ENCODE measurements around the gene SPTBN5.
A peak's percentile ranks its signal among the peaks of the same experiment; 100 is the strongest.

Gene SPTBN5

DNA sequence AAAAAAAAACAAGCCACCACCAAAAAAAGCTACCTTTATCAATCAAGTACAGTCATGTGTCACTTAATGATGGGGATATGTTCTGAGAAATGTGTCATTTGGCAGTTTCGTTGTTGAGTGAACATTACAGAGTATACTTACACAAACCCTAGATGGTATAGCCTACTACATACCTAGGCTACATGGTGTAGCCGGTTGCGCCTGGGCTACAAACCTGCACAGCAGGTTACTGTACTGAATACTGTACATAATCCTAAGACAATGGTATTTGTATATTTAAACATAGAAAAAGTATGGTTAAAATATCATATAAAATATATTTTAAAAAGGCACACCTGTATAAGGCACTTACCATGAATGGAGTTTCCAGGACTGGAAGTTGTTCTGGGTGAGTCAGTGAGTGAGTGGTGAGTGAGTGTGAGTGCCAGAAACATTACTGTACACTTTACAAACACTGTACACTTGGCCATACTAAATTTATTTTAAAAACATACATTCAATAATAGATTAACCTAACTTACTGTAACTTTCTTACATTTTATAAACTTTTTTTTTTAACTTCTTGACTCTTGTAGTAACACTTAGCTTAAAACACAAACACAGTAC is 91.9 kb downstream of the SPTBN5 start:
- Histone ChIP-seq H3K36me3 (replicated peaks; ENCODE audit: low read depth, low read length) (peaks cover 9% of the 10 kb centered on the region), H3K9me3 (ENCODE audit: insufficient read depth, low read length) (no peaks in the 10 kb centered on the region), H3K4me3 (ENCODE audit: low read length) (no peak overlapping the region), H3K9ac (ENCODE audit: low read length) (no peak overlapping the region), H3K4me1 (ENCODE audit: low read length) (peaks cover 22% of the 10 kb centered on the region), H4K20me1 (ENCODE audit: insufficient read depth, low read length) (no peaks in the 10 kb centered on the region), H3K27me3 (ENCODE audit: low read depth, low read length) (no peaks in the 10 kb centered on the region), H3K27ac (ENCODE audit: low read length) (no peak overlapping the region), H3K4me2 (ENCODE audit: low read length) (no peak overlapping the region), H3K79me2 (ENCODE audit: low read length) (no peaks in the 10 kb centered on the region), H2AFZ (ENCODE audit: low read depth, low read length) (no peak overlapping the region)
- TF ChIP-seq, protein P1, sequence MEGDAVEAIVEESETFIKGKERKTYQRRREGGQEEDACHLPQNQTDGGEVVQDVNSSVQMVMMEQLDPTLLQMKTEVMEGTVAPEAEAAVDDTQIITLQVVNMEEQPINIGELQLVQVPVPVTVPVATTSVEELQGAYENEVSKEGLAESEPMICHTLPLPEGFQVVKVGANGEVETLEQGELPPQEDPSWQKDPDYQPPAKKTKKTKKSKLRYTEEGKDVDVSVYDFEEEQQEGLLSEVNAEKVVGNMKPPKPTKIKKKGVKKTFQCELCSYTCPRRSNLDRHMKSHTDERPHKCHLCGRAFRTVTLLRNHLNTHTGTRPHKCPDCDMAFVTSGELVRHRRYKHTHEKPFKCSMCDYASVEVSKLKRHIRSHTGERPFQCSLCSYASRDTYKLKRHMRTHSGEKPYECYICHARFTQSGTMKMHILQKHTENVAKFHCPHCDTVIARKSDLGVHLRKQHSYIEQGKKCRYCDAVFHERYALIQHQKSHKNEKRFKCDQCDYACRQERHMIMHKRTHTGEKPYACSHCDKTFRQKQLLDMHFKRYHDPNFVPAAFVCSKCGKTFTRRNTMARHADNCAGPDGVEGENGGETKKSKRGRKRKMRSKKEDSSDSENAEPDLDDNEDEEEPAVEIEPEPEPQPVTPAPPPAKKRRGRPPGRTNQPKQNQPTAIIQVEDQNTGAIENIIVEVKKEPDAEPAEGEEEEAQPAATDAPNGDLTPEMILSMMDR (IDR thresholded peaks at IDR 0.05; ENCODE audit: low read depth, low read length) = no peak
- TF ChIP-seq EZH2phosphoT487 (IDR thresholded peaks at IDR 0.05; ENCODE audit: low read depth) = no peak

DNA sequence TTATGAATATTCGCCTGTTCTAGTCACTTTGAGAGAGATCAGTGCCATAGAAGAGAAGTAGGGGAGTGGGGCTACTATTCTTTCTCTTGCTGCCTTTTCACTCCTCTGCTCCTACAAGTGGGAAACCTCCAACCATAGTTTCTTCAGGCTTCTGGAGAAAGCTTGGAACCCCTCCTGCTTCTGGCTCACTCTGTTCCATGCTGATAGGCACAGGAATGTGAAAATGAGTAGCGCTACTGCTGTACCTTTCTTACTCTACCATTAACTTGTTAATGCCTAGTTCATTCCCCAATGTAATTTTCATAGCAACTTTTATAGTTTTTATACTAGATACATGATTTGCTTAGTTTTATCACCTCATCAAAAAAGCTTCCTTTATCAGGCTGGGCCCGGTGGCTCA is 92.7 kb downstream of the SPTBN5 start:
- H2AFZ ChIP-seq (ENCODE audit: low read depth, low read length) = no peak overlapping the region
- no peak overlapping the region for H3K9ac ChIP-seq (ENCODE audit: low read length)
- H3K36me3 ChIP-seq (replicated peaks; ENCODE audit: low read depth, low read length) = peaks cover 9% of the 10 kb centered on the region
- no peaks in the 10 kb centered on the region for H3K79me2 ChIP-seq (ENCODE audit: low read length)
- no peaks in the 10 kb centered on the region for H3K9me3 ChIP-seq (ENCODE audit: insufficient read depth, low read length)
- H3K27me3 ChIP-seq (ENCODE audit: low read depth, low read length) = no peaks in the 10 kb centered on the region
- no peak overlapping the region for H3K4me3 ChIP-seq (ENCODE audit: low read length)
- H3K27ac ChIP-seq (ENCODE audit: low read length) = no peak overlapping the region
- TF ChIP-seq EZH2phosphoT487 (IDR thresholded peaks at IDR 0.05; ENCODE audit: low read depth) = no peak
- TF ChIP-seq, protein P1 (IDR thresholded peaks at IDR 0.05; ENCODE audit: low read depth, low read length) = no peak
- no peak overlapping the region for H3K4me2 ChIP-seq (ENCODE audit: low read length)
- H4K20me1 ChIP-seq (ENCODE audit: insufficient read depth, low read length) = no peaks in the 10 kb centered on the region
- H3K4me1 ChIP-seq (ENCODE audit: low read length) = peaks cover 30% of the 10 kb centered on the region

DNA sequence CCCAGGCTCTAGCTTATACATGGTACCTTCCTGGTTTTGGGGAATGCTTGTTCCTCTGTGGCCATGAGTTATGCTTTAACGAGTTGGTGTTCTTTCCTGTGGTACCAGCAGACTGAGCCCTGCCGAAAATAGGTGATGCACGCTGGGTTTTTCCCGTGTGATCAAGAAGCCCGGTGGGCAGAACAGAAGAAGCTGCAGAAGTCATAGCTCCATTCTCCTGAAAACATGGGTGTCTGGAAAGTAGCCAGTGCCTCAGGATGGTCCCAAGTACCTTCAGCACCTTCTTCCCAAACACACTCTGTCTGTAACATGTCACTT is 94.4 kb downstream of the SPTBN5 start:
- Histone ChIP-seq H3K4me3 (ENCODE audit: low read length) (no peak overlapping the region), H3K27me3 (ENCODE audit: low read depth, low read length) (no peaks in the 10 kb centered on the region), H3K4me1 (ENCODE audit: low read length) (peaks cover 33% of the 10 kb centered on the region), H2AFZ (ENCODE audit: low read depth, low read length) (no peak overlapping the region), H4K20me1 (ENCODE audit: insufficient read depth, low read length) (no peaks in the 10 kb centered on the region), H3K9ac (ENCODE audit: low read length) (no peak overlapping the region), H3K27ac (ENCODE audit: low read length) (no peak overlapping the region), H3K9me3 (ENCODE audit: insufficient read depth, low read length) (no peaks in the 10 kb centered on the region), H3K79me2 (ENCODE audit: low read length) (no peaks in the 10 kb centered on the region), H3K36me3 (replicated peaks; ENCODE audit: low read depth, low read length) (peaks cover 9% of the 10 kb centered on the region), H3K4me2 (ENCODE audit: low read length) (peak overlapping the region; percentile 4; the same call in 1 of the 2 replicates)
- TF ChIP-seq, protein P1 (IDR thresholded peaks at IDR 0.05; ENCODE audit: low read depth, low read length) = no peak
- TF ChIP-seq EZH2phosphoT487 (IDR thresholded peaks at IDR 0.05; ENCODE audit: low read depth) = no peak

DNA sequence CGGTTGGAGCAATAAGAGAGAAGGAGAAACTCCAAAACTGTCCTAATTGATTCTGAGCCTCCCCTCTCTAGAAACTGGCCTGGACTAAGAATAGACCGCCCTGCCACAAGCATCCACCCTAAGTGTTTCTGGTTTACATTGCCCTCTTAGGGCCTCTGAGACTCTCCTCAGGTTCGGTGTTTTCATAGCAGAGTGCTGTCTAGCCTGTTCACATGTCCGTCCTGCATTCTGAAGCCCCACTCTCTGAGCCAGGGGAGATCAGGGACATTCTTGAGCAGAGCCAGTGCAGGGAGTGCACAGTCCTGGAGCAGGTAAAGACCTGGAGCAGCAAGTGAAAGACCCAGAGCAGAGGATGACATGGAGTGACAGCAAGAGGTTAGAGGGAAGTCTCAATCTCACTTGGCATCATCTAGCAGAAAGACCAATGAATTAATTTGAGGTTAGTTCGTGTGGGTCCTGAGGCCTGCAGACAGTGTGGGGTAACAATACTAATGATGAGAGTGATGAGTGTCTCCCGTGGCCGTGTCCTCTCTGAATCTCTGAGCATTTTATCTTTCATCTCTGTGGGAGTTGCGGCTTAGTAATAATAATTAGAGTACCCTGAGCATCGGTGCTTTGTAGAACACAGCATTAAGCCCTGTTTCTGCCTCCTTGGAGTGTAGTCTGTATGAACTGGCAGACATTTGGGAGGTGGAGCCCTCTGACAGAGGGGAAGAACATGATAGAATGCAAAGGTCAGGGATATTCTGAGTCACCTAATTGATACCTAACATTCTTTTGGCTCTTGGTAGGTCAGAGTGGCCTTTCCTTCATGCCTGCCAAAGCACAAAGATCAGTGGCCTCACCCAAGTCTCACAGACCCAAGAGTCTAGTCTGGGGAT is 95.0 kb downstream of the SPTBN5 start:
- H2AFZ ChIP-seq (ENCODE audit: low read depth, low read length) = no peak overlapping the region

More for the DNA sequence above, 95.0 kb downstream of the SPTBN5 start:
- no peak overlapping the region for H3K27ac ChIP-seq (ENCODE audit: low read length)
- H3K9me3 ChIP-seq (ENCODE audit: insufficient read depth, low read length) = no peaks in the 10 kb centered on the region
- no peak overlapping the region for H3K4me3 ChIP-seq (ENCODE audit: low read length)
- no peak overlapping the region for H3K9ac ChIP-seq (ENCODE audit: low read length)
- H4K20me1 ChIP-seq (ENCODE audit: insufficient read depth, low read length) = no peaks in the 10 kb centered on the region
- H3K36me3 ChIP-seq (replicated peaks; ENCODE audit: low read depth, low read length) = peaks cover 9% of the 10 kb centered on the region
- TF ChIP-seq EZH2phosphoT487 (IDR thresholded peaks at IDR 0.05; ENCODE audit: low read depth) = no peak
- TF ChIP-seq, protein P1 (IDR thresholded peaks at IDR 0.05; ENCODE audit: low read depth, low read length) = no peak
- H3K27me3 ChIP-seq (ENCODE audit: low read depth, low read length) = no peaks in the 10 kb centered on the region
- no peaks in the 10 kb centered on the region for H3K79me2 ChIP-seq (ENCODE audit: low read length)
- peaks cover 33% of the 10 kb centered on the region for H3K4me1 ChIP-seq (ENCODE audit: low read length)
- H3K4me2 ChIP-seq (ENCODE audit: low read length) = peak overlapping the region; percentile 4; the same call in 1 of the 2 replicates
